PFSK-1 (cell line): ENCODE measurements around the gene VPS11.

Experiments used
- FOXP2 ChIP-seq: optimal IDR thresholded peaks from 2 replicates; pipeline ENCODE3; 2011; ENCODE audit warnings: borderline replicate concordance, control low read depth, inconsistent platforms; ENCODE audit not compliant: insufficient read depth; ENCODE audit errors: extremely low read length, extremely low read depth
- POLR2AphosphoS5 ChIP-seq: IDR thresholded peaks from 2 replicates; pipeline ENCODE4 v1.6.1; 2012; ENCODE audit warnings: low read depth, mild to moderate bottlenecking, control low read depth, low read length, moderate library complexity
- SIN3A ChIP-seq: IDR thresholded peaks from 2 replicates; pipeline ENCODE4 v1.6.1; 2012; ENCODE audit warnings: mild to moderate bottlenecking, low read length, moderate library complexity, borderline replicate concordance; ENCODE audit not compliant: insufficient read depth
- TAF1 ChIP-seq: IDR thresholded peaks from 2 replicates; pipeline ENCODE4 v1.6.1; 2012; ENCODE audit warnings: low read length, control low read depth, borderline replicate concordance; ENCODE audit not compliant: insufficient read depth
- TF ChIP-seq, protein P1 (sequence below), 2 experiments: IDR thresholded peaks; 2 replicates each; pipeline versions ENCODE4 v1.6.1 to v1.8.0; 2011 to 2012; ENCODE audit warnings: low read depth in 2 of 2, low read length in 2 of 2, control low read depth in 1 of 2, inconsistent platforms in 1 of 2, mild to moderate bottlenecking in 1 of 2, moderate library complexity in 1 of 2; ENCODE audit not compliant: insufficient read depth in 1 of 2

DNA sequence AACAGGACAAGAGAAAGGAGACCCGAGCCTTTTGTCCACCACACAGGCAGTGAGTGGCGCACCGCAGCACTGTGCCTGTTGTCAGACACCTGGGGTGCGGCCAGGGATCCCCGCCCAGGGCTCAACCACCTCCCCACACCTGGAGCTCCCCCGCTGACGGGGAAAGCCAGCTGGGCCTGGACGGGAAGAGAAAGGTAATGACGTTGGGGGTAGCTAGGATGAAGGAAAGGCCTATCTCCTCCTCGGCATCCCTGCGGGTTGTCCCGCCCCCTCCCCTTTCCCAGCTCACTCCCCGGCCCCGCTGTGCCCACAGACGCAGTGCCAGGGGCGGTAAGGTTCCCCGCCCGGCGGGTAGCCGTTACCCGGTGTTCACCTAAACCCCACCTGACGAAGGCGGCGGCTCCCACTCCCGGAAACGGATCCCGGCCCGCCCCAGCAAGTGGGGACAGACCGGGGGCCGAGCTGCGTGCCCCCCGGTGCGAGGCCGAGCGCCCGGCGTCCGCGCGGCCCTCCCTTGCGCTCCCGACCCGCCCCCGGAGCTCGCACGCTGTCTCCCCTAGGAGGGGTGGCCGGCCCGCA lies 11.1 kb upstream of the VPS11 start:
- no peak for TF ChIP-seq SIN3A
- TF ChIP-seq, protein P1, sequence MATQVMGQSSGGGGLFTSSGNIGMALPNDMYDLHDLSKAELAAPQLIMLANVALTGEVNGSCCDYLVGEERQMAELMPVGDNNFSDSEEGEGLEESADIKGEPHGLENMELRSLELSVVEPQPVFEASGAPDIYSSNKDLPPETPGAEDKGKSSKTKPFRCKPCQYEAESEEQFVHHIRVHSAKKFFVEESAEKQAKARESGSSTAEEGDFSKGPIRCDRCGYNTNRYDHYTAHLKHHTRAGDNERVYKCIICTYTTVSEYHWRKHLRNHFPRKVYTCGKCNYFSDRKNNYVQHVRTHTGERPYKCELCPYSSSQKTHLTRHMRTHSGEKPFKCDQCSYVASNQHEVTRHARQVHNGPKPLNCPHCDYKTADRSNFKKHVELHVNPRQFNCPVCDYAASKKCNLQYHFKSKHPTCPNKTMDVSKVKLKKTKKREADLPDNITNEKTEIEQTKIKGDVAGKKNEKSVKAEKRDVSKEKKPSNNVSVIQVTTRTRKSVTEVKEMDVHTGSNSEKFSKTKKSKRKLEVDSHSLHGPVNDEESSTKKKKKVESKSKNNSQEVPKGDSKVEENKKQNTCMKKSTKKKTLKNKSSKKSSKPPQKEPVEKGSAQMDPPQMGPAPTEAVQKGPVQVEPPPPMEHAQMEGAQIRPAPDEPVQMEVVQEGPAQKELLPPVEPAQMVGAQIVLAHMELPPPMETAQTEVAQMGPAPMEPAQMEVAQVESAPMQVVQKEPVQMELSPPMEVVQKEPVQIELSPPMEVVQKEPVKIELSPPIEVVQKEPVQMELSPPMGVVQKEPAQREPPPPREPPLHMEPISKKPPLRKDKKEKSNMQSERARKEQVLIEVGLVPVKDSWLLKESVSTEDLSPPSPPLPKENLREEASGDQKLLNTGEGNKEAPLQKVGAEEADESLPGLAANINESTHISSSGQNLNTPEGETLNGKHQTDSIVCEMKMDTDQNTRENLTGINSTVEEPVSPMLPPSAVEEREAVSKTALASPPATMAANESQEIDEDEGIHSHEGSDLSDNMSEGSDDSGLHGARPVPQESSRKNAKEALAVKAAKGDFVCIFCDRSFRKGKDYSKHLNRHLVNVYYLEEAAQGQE (IDR thresholded peaks at IDR 0.05; ENCODE audit: insufficient read depth in 1 of 2, low read depth in 2 of 2, low read length in 2 of 2): no peak
- TF ChIP-seq POLR2AphosphoS5: no peak
- no peak for TF ChIP-seq FOXP2
- TF ChIP-seq TAF1: no peak
